Effector CD4-positive, alpha-beta T cell (primary cell): ENCODE measurements around the gene GABARAP.

Experiments used
- DNase-seq: peaks from one replicate; pipeline ENCODE4 v3.0.0-alpha.2; 2020

Gene GABARAP

DNA sequence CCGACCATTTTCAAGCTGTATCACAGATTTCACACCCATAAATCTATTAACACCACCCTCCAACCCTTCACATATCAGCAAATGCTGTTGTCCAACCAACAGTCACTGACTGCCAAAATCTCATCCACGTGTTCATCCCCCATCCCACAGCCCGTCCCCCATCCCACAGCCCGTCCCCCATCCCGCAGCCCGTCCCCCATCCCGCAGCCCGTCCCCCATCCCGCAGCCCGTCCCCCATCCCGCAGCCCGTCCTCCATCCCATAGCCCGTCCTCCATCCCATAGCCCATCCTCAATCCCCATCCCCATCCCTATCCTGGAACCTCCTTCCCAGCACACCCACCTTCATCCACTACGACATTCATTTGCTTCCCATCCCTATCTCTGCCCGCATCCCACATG, 36.7 kb downstream of the GABARAP start:
- no peak for DNase-seq

DNA sequence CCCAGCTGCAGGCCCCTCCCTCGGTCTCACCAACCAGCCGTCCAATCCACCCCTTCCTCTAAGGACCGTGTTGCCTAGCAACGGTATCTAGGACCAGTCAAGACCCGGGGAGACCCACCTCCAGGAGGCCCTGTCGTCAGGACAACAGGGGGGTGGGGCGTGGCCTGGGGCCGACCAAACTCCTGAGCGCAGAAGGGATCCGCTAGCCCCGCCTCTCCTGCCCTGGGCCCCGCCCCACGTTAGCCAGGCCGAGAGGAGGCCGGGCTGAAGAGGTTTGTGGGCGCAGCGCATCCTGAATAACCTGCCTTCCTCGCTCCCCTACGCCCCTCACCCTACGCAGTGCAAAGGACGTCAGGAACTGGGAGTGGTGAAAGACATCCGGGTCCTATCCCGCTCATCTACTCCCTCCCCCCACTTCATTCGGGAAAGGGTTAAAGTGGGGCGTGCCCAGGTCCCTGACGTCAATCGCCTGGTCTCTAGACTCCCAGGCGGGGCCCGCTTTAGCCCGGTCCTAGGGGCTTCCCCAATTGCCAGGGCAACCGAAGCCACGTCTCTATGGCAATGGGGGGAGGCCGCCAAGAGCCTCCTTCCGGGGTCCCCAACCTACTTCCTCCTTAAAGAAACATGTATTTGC, 37.3 kb downstream of the GABARAP start:
- peak; percentile 97 for DNase-seq

DNA sequence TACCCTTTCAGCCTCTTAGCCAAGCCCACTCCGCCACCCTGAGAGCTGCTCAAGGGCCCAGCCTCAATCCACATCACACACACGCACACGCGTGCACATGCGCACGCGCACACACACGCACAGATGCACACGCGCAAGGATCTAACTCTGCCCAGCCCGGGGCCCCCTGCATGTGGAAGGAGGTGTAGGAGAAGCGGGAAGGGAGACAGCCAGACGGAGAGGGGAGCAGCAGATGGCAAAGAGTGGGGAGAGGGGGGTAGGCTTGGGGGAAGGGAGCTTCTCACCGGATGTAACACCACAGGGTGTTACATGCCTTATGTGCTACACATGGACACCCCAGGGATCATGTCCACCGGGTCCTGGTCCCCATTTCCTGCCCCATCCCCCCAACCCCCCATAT, 37.9 kb downstream of the GABARAP start:
- no peak for DNase-seq

DNA sequence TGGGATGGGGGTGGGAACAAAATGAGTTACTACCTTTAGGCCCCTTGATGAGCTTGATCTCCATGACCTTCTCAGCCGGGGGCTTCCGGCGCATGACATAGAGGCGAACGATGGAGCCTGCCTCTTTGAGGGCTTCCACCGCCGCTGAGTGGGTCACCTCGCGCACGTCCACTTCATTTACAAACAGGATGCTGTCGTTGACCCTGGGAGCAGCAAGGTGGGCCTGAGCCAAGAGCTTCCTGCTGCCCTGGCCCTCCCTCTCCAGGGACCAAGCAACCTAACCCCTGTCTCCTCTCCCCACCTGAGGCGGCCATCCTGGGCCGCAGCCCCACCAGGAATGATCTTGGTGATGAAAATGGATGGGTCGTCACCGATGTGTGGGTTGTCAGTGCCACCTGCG, 38.9 kb downstream of the GABARAP start:
- no peak for DNase-seq

DNA sequence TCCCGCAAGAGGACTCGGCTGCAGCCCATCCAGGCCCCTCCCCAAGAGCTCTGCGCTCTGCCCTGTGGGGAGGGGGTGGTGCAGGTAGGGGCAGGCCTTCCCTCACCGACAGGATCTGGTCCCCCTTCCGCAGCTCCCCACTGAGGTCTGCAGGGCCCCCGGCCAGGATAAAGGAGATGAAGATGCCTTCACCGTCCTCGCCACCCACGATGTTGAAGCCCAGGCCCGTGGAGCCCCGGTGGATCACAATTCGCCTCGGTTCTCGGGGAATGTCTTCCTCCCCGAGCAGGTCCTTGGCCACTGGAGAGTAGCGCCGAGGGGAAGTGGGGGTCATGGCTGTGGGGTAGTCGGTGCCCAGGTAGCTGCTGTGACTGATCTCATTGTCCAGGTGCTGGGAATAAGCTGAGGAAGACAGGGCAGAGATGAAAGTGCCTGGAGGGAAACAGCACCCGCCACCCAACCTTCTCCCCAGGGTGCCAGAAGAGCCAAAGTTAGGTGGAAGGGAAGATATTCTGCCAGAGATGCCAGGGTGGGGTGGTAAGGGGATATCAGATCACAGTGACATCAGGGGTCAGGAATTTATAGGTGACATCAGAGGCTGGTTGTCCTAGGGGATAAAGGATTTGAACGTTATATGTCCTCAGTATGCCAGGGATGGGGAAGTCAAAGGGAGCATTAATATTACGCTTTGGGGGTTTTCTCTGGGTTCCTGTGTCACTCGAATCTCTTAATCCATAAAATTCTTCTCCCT, 45.4 kb downstream of the GABARAP start:
- DNase-seq, result no peak

DNA sequence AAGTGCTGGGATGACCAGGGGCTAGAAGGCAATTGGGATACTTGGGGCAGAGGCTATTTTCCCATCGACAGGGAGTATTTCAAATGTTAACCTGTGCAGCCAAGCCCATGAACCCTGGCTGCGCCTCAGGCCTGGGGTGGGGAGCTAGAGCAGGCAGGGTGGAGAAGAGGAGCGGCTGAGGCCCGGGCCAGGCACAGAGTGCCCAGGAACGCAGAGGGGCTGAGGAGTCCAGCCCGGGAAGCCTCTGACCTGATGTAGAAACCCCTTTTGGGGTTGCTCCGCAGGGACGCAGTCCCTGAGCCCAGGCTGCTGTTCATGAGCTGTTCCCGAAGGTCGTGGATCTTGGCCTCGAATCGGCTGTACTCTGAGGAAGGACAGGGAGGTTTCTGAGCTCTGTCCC, 46.3 kb downstream of the GABARAP start:
- no peak for DNase-seq

DNA sequence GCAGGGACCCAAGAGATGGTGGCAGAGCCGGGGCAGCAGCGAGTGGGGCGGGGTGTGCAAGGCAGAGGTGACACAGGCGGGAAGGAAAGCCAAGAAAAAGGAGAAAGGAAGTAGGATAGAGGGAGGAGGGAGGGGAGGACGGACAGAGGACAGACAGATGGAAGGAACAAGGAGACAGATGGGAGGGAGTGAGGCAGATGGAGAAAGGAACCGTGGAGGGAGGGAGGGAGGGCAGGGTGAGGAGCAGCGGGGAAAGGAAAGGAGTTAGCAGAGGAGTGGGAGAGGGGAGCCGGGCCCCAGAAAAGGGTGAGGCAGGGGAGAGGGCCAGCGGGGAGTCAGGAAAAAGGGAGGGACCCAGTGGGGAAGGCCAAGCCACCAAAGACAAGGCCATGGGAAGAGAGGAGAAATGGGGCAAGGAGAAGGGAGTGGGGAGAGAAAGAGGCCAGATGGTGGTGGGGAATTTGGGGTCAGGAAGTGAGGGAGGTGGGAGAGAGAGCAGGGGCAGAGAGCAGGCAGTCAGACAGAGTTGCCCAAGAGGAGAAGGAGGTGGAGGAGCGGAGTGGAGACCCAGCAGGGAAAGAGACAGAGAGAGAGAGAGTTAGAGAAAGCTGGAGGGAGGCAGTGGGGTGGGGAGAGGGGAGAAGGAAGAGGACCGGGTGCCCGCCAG, 49.8 kb downstream of the GABARAP start:
- no peak for DNase-seq

DNA sequence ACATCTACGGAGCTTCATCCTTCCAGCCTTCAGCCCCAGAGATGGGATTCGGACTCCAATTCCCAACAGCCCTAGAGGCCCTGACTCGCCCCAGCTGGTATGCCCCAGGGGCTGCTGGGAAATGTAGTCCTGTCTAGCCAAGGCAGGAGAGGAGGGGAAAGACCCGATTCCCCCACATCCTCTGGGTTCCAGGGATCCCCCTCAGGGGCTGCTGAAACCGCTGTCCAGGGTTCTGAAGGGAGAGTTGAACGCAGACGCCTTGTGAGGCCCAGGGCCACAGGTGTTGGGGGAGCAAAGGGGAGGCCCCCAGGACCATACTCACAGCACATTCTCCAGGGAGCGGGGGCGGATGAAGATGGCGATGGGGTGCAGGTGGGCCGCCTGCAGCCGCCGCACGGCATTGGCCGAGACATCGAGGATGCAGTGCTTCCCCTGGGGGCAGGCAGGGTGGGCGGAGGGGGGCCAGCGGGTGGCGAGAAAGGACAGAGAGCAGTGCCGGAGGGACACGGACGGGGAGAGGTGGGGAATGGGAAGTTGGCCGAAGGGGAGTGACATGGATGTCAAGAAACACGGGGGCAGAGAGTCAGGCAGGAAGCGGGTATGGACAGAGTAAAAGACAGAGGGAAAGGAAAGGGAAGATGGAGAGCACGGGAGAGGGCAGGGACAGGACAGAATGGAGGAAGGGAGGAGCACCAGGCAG, 50.5 kb downstream of the GABARAP start:
- no peak for DNase-seq

DNA sequence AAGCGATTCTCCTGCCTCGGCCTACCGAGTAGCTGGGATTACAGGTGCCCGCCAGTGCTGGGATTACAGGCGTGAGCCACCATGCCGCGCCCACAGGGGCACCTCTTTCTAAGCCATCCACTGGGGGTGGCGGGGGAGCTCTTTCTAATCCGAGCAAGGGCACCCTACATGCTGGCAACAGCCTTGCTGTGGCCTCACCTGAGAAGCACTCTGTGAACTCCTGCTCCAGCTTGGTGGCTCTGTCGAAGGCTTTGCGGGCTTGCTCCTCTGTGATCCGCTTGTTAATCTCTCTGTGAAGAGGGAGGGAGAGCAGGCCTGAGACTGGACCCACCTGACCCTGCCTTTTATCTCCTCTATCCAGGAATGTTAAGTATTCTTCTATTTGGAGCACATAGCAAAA, 51.2 kb downstream of the GABARAP start:
- no peak for DNase-seq

DNA sequence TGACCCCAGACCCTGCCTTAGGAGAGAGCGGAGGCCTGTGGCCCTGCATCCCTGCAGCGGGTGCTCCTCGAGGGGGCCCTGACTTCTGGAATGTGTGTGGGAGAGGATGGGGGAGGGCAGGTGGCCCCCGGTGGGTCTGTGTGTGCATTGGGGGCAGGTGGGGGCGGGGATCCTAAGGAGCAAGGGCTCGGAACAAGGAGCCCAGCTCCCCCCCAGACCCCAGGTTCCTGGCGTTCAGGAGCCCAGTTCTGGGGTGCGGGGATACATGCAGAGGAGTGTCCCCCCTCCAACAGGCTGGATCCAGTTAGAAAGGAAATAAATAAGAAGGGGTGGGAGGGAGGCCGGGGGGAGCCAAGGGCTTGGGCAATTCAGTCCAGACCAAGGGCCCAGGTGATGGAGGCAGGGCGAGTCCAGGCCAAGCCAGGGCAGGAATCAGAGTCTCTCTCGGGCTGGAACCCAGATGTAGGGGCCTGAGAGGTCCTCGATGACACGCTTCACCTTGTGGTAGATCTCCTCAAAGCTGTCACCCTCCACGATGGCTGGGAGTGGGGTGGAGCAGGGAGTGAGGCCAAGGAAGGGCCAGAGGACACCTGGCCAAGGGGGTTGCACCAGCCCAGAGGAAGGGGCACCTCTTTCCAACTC, 51.9 kb downstream of the GABARAP start:
- no peak for DNase-seq
